Hematopoietic multipotent progenitor cell treated with erythropoietin and hydrocortisone succinate and interleukin-3 and kit ligand, for 17 days (in vitro differentiated cells): ENCODE results near the gene TNC.

ENCODE experiments used
- DNase-seq: peaks from one replicate; pipeline ENCODE4 v3.0.0-alpha.2; 2015; ENCODE audit warnings: low spot score

Gene TNC

DNA sequence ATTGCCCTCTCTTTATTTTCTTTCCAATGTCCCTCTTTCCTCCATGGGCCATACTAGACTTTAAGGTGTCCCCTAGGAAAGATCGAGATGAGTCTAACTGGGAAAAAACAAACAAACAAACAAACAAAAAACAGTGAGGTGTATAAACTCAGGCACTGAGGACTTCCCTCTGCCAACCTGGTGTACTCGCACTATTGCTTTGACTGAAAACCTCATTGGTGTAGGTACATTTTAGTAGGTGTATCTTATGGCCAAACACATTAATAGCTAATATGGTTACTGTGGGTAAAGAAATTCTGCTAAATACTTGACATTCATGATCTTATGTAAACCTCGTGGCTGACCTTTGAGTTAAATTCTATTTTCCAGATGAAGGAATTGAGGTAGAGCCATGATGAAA, 74.3 kb downstream of the TNC start:
- no peak for DNase-seq

DNA sequence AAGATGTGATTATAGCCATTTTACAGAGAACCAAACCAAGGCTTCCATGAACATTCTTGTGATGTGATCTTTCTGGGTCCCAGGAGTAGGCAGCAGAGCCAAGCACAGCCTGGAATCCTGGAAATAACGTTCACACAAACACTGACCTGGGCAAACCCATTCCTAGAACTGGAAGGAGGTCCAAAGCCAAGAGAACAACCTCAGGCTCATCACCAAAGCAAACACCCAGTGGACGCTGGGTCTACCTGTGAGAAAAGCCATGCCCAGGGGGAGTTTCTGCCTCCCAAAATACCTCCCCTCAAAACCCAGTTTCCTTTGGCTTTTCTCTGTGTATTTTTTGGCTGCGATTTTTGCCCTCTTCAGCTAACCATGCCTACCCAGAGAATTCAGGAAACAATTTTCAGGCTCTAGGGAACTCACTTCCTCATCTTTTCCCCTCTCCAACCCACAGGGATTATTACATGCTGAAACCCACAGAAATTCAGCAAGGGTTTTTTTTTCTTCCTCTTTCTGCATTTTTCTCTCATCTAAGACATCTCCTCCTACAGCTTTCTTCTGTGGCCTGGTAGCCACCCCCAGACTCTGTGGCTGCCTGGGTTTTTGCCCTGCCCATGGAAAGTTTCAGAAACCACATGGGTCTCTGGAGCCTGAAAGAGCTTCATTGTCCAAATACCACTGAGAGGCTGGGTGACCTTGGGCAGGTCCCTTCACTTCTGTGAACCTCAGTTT, 75.0 kb downstream of the TNC start:
- no peak for DNase-seq

DNA sequence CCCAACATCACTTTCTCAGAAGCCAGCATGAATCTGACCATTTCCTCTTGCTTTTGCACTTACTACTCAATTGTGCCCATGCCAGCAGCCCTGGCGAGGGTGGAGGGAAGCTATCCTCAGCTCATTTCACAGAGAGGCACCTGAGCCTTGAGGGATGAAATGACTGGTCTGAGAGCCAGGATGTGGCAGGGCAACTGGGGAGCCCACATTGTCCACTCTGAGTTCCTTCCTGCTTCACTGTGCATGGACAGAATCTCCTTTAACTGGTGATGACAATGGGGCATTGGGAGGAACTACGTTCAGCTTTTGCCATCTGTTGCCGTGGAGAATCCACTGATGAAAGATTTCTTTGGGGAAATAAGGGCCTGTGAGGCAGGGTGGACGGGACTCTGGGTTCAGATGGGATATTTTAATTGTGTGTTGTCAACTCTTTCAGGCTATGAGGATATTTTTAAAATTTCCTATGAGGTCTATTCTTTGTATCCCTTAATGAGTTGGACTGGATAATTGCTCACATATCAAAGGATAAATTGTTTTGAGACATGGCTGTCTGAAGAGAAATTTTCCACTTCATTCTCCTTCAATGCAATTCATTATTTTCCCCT, 78.3 kb downstream of the TNC start:
- DNase-seq: no peak

DNA sequence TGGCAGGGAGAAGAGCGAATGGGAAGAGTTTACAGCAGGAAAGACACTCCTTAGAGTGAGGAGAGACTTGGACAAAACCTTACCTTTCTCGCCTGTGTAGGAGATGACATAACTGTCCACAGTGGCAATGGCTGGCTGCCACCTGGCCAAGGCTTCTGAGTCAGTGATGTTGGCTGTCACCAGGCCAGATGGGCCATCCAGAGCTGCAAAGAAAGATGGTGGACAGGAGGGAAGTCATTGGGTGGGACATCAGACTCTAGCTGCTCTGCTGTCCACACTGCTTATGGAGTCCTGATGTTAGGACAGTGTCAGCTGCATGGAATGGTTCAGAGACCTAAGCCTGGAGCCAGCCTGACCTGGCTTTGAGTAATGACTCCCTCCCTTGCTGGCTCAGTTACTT, 79.8 kb downstream of the TNC start:
- DNase-seq: no peak

DNA sequence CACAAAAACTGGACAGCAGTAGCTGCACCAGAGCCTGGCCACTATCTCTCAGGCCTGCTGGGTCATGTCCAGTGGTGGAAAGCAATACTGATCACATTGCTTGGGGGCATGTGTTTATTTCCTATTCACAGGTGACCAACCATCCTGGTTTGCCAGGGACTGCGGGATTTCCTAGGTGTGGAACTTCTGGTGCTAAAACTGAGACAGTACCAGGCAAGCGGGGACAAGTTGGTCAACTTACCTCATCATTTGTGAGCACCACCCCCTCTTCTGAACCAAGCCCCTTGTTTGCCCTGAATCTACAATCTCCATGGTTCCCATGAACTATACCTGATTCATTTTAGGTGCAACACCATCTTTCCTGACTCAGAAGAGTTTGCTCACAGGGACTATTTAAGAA, 81.3 kb downstream of the TNC start:
- no peak for DNase-seq

DNA sequence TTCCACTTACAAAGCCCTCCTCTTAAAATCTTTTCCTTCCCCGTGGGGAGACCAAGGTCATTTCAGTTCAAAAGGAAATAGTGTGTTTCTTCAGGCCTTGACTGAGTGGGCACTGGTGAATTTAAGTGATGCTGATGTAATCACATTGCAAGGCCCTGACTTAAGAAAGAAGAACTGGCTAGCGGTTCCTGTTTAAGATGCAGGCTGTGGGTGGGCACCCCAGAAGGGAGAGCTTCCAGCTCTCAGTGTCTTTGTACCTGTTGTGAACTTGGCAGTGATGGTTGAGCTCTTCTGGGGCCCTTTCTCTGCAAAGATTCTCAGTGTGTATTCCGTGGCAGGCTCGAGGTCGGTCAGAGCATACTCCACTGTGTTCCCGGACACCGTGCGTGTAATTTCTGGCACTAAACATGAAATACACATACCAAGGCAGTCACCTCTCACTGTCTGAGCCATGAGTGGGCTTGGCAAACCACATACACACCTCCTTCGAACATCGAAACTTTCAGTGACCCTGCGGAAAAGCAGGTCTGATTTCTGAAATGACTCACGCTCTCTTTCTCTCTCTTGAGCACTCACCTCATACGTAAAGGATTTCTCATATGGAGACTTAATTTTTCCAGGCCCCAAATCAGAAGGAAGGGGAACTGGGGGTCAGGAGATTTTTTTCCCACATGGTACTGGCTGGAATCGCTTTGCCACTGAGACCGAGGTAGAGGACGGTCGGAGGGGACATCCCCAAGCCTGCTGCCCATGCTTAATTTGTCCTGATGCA, 81.9 kb downstream of the TNC start:
- DNase-seq: no peak

DNA sequence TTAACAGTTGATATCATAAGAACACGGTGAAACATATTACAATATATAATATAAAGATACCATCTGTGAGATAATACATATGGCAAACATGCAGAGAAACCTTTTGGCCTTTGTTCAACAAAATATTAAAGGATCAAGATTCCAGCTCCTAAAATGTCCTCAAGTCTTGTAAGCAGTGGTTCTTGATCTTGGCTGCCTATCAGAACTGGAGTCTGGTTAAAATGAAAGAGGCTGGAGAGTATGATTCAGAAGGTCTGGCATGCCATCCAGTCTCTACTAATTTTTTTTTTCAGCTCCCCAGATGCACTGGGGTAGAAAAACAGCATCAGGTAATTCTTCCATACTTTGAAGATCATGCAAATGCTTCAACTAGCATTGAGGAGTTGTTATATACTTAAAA, 83.2 kb downstream of the TNC start:
- no peak for DNase-seq

DNA sequence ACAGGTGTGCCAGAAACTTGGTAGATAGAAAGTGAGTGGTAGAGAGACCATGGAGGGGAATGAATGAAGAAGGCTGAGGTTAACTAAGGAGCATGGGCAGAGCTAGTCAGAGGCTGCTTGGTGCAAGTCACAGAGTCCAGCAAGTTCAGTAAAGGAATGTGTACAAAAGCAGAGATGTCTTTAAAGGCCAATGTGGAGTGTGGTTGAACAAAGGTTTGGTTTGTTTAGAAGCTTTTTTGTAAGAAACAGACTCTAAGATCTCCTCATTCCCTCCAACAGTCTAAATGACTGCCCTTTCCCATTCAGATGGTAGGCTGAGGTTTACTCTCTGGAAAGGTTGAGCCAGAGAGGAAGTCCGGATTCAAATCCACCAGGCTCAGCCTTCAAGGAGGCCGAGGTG, 84.2 kb downstream of the TNC start:
- DNase-seq: no peak

DNA sequence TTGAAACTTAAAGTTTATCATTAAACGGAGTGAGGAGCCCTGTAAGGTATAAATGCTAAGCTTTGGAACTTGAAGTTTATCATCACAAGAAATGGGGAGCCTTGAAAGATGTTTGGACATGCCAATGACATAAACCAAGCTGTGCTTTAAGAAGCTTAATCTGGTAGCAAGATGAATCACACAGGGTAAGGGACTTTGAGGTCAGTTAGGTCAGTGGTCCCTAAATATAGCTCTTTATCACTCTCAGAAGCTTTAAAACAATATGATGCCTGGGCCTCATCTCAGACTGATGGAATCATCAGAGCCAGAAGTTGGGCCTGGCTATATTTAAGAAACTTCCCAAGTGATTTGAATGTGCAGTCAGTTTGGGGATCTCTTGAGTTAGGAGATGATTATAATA, 85.7 kb downstream of the TNC start:
- DNase-seq: no peak

DNA sequence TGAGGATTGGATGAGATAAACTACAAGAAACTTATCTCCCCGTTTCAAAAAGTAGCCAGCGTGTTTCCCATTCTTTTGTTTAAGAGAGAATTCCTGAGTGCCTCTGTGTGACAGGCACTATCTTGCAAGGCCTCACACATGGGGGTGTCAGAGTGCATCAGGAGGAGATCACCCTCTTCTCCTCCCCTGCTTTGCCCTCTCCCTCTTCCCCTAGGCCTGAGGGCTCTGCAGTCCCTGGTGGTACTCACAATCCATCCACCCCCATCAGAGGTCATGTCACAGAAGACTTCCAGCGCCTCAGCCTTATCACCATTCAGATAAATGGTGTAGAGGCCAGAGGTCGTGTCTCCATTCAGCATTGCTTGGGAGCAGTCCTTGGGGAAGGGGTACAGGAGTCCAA, 88.0 kb downstream of the TNC start:
- DNase-seq: no peak

DNA sequence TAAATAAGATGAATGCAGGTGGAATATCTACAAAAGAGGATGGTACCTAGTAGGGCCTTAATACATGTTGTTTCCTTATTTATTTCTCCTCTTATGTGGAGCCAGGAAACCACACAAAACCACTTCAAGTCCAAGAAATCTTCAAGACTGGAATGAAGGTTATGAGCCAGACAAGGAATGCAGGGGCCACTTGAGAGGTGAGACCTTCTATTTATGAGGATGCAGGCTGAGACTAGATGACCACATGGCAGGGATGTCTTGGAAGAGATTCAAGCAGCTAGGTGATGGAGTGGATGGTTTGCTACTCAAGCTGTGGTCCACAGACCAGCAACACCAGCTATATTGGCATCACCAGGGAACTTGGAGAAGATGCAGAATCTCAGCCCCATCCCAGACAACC, 92.2 kb downstream of the TNC start:
- DNase-seq: no peak

DNA sequence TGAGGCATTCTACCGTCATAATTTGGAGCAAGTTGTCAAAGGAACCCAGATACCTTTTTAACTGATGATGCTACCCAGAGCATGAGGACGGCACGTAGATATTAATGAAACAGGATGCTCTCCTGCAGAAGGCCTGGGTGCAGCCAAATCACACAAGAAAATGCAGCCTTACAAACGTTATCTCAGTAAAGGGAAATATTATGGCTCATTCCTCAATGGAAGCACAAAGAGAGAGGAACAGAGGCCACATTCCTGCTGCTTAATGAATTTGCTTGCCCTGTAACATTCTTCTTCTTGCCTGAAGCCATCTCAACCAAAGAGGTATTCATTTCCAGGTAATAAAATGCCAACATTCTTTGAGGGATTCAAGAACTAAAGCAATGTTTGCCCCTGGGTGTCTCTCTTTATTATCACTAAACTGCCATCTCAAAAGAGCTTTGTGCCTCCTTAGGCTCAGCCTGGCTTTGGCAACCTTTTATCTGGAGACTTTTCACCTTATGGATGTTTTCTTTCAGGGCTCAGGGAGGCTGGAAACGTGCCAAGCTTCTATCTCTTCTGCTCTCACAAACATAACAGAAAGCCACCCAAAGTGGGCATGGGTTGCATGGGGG, 92.9 kb downstream of the TNC start:
- DNase-seq: no peak

DNA sequence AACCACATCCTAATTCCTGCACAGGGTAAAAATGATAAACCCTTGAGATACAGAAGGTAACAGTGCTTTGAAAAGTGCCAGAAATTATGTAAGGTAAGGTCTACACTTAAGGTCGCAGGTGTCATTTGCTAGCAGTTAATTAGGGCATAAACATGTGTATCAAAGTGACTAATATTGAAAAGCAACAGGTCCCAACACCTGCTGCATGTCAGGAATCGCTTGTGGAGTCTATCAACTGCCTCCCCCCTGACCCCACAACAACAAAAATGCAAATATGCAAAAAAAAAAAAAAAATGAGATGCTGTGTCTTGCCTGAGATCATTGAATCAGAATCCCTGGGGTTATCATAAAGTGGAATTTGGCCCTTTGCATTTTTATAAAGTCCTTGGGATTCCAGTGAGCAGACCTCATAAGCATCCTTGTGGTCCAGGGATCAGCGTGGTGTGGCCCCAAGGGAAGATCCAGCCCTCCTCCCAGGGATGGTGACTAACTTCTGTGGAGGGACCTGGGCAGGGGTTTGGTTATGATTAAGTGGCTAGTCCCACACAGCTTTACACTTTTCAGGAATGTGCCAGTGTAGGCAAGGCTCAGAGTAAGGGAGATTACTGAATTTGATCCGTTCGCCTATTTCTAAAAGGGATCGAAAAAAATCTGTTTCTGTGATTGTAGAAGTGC, 95.1 kb downstream of the TNC start:
- DNase-seq: no peak

DNA sequence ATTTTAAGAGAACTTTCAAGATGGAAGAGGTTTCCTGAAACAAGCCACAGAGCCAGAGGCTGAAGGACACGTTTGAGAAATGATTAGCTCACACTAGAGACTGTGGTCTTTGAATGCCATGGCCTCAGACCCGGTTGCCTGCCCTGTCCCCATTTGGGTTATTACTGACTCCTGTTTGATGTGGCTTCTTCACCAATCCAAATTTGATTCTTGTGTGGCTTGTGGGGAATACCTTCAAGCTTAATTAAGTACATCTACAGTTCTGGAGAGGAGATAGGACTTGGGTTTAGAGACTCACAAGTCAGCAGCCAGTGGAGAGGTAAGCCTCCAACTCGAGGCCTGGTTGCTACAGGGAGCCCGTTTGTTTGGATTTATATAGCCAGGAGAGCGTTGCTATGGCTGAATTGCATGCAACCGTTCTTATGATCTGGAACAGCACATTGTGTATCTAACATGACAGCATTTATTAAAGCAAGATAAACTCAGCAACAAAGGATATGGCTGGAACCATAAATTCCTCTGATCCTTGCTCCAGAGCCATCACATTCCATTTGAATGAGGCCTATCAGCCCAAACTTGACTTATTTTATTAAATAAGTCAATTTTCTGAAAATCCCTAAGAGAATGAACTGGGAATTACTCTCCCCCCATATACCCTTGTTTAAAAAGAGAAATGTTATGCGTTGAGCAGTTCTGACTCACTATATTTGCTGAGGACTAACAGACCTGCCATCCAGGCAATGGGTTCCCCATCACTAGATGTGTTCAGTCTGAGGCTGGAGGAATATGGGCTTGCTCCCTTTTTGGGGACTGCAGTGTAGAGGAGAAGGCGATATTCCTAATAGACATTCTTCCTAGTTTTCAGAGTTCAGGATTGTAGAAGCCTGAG, 99.2 kb downstream of the TNC start:
- no peak for DNase-seq

DNA sequence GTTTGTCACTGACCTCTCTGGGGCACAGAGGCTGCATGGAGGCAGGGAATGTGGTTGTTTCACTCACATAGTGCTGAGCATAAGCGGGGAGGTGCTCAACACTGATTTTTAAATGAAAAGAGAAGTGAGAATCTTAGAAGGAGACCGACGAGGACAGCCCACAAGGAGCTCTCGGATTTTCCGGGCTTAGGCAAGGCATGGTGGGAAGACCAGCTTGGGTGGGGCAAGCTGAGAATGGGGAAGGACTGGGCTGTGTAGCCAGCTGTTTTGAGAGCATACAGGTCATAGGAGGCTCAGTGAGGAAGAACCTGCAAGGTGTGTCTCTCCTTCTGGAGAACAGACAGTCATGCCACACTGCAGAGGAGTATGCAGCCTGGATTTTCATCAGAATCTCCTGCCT, 101.6 kb downstream of the TNC start:
- DNase-seq: no peak

DNA sequence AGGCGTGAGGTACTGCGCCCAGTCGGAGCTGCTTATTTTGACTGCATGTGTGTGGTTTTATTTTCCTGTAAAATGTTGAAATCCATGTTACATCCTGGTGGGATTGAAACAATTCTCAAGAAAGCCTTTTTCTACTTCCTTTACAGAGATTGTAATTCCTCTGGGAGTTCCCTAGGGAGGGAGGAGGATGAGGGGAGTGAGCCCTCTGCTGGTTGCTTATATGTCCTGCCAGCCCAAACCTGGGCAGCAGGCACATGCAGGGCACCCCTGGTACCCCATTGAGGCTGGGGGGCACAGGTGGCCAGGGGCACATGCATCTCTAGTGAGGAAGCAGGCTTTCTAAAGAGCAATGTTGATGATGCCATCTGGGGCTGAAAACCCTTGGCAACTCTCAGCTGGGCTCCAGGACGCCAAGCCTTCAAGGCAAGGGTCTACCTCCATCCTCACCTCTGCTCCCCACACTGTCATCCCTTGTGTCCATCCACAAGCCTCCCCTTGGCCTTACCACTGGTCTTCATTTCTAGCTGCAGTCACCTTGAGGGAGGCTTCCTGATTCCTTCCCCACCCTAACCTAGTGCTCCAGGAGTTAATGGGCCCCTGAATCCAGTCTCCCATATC, 102.8 kb downstream of the TNC start:
- DNase-seq: no peak

DNA sequence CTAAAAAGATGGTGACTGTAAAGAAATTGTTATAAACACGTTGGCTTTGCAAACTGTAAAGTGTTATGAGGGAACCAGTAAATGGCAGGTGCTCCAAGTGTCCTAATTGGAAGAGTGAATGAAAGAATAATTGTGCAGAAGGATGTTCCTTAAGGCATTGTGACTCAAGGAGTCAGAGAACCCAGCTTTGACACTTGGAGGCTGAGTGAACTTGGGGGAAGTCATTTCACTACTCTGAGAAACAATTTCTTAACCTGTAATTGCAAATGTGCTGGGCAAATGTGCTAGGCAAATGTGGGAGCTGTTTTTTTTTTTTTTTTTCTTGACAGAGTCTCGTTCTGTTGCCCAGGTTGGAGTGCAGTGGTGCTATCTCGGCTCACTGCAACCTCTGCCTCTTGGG, 103.5 kb downstream of the TNC start:
- DNase-seq: no peak

DNA sequence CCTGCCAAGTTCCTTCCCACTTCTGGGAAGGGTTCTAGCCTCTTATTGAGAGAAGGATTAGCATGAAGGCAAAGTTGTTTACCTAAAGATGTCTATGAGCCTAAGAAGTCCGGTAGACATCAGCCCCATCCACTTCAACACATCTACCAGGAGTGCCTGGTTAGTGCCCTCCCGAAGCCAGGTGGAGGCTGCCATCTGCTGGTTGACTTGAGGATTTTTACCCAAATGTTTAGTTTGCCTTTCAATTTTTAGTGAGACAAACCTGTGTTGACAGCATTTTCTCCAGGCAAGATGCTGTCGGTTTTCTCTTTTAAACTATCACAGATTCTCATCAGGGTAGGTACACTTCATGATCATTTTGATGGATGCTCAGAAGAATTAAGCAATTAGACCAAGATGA, 104.0 kb downstream of the TNC start:
- DNase-seq: peak; percentile 56

DNA sequence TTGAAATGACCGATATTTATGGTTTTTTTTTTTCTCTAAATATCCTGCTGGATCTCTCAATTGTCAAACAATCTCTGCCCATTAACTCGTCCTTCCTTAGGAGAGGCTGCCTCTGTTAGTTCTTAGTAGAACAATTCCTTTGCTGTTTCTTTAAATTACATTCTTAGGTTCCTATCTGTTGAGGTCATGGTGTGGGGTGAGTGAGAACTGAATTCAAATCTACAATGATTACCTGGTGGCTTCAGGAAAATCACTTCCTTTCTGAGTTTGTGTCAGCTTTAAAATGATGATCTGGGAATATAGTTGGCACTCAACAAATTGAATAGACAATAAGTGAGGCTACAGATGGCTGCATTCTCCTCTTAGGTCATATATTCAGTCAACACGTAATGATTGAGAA, 105.5 kb downstream of the TNC start:
- no peak for DNase-seq

DNA sequence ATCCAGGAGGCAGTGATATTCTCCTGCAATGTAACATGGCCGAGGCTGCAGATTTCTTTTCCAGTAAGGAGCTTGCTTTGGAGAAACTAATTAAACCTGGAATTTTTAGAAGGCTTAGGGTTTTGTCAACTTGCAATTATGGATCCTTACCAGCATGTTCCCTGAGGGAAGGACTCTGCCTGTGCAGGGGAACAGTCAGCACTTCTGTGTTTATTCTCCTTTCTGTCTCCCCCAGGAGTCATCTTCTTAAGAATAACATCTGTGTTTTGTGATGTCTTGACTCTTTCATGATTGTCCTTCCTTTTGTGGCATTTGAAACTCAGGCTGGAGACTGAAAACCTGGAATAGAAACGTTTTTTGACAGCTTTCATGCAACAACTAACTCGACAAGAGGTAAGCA, 107.1 kb downstream of the TNC start:
- DNase-seq: no peak
